Mesenchymal stem cell (in vitro differentiated cells and primary cell): ENCODE results near the gene GPR52.

Source experiments
- DNase-seq: peaks from one replicate; pipeline ENCODE4 v3.0.0-alpha.2; 2013
- H2AFZ ChIP-seq: one replicate; pipeline ENCODE4 v1.6.1; 2013; ENCODE audit warnings: low read depth, mild to moderate bottlenecking, control low read depth, inconsistent platforms, low read length, moderate library complexity
- H2AK5ac ChIP-seq: 2 replicates; pipeline ENCODE4 v1.6.1; 2013; ENCODE audit warnings: low read length, moderate library complexity, mild to moderate bottlenecking, inconsistent platforms; ENCODE audit not compliant: severe bottlenecking
- H2BK120ac ChIP-seq: one replicate; pipeline ENCODE4 v1.6.1; 2013; ENCODE audit warnings: low read depth, mild to moderate bottlenecking, inconsistent platforms, low read length, moderate library complexity
- H2BK12ac ChIP-seq, 2 experiments: one replicate each; pipeline ENCODE4 v1.6.1; 2013; ENCODE audit warnings: inconsistent platforms in 2 of 2, low read length in 2 of 2, mild to moderate bottlenecking in 2 of 2, moderate library complexity in 2 of 2, control low read depth in 1 of 2
- H2BK15ac ChIP-seq: one replicate; pipeline ENCODE4 v1.6.1; 2013; ENCODE audit warnings: mild to moderate bottlenecking, low read depth, inconsistent platforms; ENCODE audit not compliant: poor library complexity, severe bottlenecking
- H2BK5ac ChIP-seq: 2 replicates; pipeline ENCODE4 v1.6.1; 2013; ENCODE audit warnings: low read depth, mild to moderate bottlenecking, low read length, control low read depth, inconsistent platforms; ENCODE audit not compliant: poor library complexity, severe bottlenecking
- H3K14ac ChIP-seq, 2 experiments: one replicate each; pipeline ENCODE4 v1.6.1; 2013; ENCODE audit warnings: inconsistent platforms in 2 of 2, low read length in 2 of 2, control low read depth in 1 of 2, mild to moderate bottlenecking in 1 of 2, moderate library complexity in 1 of 2
- H3K18ac ChIP-seq, 2 experiments: one replicate each; pipeline ENCODE4 v1.6.1; 2013; ENCODE audit warnings: inconsistent platforms in 2 of 2, low read length in 2 of 2, control low read depth in 1 of 2, low read depth in 1 of 2, mild to moderate bottlenecking in 1 of 2
- H3K23ac ChIP-seq, 2 experiments: one replicate each; pipeline ENCODE4 v1.6.1; 2013; ENCODE audit warnings: inconsistent platforms in 2 of 2, low read length in 2 of 2, mild to moderate bottlenecking in 2 of 2, moderate library complexity in 2 of 2, control low read depth in 1 of 2
- H3K27ac ChIP-seq: 2 replicates; pipeline ENCODE4 v1.5.1; 2013; ENCODE audit warnings: mild to moderate bottlenecking, moderate library complexity, low read length, control low read depth, inconsistent platforms; ENCODE audit not compliant: poor library complexity, severe bottlenecking
- H3K27me3 ChIP-seq, 2 experiments: 2 replicates each; pipeline versions ENCODE4 v1.6.1 to v1.7.0; 2013; ENCODE audit warnings: low read length in 2 of 2, mild to moderate bottlenecking in 2 of 2, moderate library complexity in 2 of 2, control low read depth in 1 of 2, inconsistent platforms in 1 of 2; ENCODE audit not compliant: control insufficient read depth in 1 of 2, insufficient read depth in 1 of 2
- H3K36me3 ChIP-seq, 2 experiments: 2 replicates each; pipeline versions ENCODE4 v1.6.1 to v1.7.0; 2013; ENCODE audit warnings: low read length in 2 of 2, control low read depth in 1 of 2, inconsistent platforms in 1 of 2, low read depth in 1 of 2, mild to moderate bottlenecking in 1 of 2; ENCODE audit not compliant: insufficient read depth in 2 of 2, control insufficient read depth in 1 of 2
- H3K4ac ChIP-seq, 2 experiments: one replicate each; pipeline ENCODE4 v1.6.1; 2013; ENCODE audit warnings: inconsistent platforms in 2 of 2, low read length in 2 of 2, mild to moderate bottlenecking in 2 of 2, moderate library complexity in 2 of 2, control low read depth in 1 of 2, low read depth in 1 of 2
- H3K4me1 ChIP-seq: 2 replicates; pipeline ENCODE4 v1.6.1; 2013; ENCODE audit warnings: low read depth, low read length, control low read depth; ENCODE audit not compliant: control insufficient read depth, insufficient read depth
- H3K4me2 ChIP-seq: 2 replicates; pipeline ENCODE4 v1.6.1; 2013; ENCODE audit warnings: low read length, mild to moderate bottlenecking, inconsistent platforms; ENCODE audit not compliant: poor library complexity, severe bottlenecking
- H3K4me3 ChIP-seq, 2 experiments: 2 replicates each; pipeline versions ENCODE4 v1.5.1 to v1.7.0; 2013; ENCODE audit warnings: low read length in 2 of 2, mild to moderate bottlenecking in 2 of 2, control low read depth in 1 of 2, low read depth in 1 of 2; ENCODE audit not compliant: insufficient read depth in 1 of 2
- H3K79me1 ChIP-seq: replicated peaks from 2 replicates; pipeline ENCODE4 v1.6.1; 2013; ENCODE audit warnings: mild to moderate bottlenecking, control low read depth, low read length, inconsistent platforms; ENCODE audit not compliant: poor library complexity, severe bottlenecking
- H3K9ac ChIP-seq: 2 replicates; pipeline ENCODE4 v1.7.0; 2013; ENCODE audit warnings: mild to moderate bottlenecking, low read length, moderate library complexity
- H3K9me3 ChIP-seq: 2 replicates; pipeline ENCODE4 v1.7.0; 2013; ENCODE audit warnings: mild to moderate bottlenecking, low read length; ENCODE audit not compliant: control insufficient read depth
- H4K8ac ChIP-seq: one replicate; pipeline ENCODE4 v1.6.1; 2013; ENCODE audit warnings: inconsistent platforms, mild to moderate bottlenecking, low read length, moderate library complexity
- H4K91ac ChIP-seq: one replicate; pipeline ENCODE4 v1.6.1; 2013; ENCODE audit warnings: mild to moderate bottlenecking, low read length, inconsistent platforms
- WGBS: methylation state at CpG from one replicate; pipeline ENCODE4 v1.1.7; 2013; ENCODE audit warnings: mixed read lengths; 5-methylcytosine and 5-hydroxymethylcytosine counted together

The GPR52 gene

GRCh38 chr1:174417921-174418320, 29.8 kb upstream of the GPR52 start:
- Histone ChIP-seq H3K27me3 (no peaks in the 10 kb centered on the region), H2AFZ (no peak overlapping the region), H3K4ac (no peak overlapping the region), H3K36me3 (no peaks in the 10 kb centered on the region), H3K4me1 (peaks cover 1% of the 10 kb centered on the region), H3K9me3 (no peaks in the 10 kb centered on the region), H3K79me1 (peaks cover 4% of the 10 kb centered on the region), H2BK5ac (no peak overlapping the region), H2BK120ac (no peak overlapping the region), H3K23ac (no peak overlapping the region), H2AK5ac (no peak overlapping the region), H3K27ac (no peak overlapping the region), H2BK12ac (no peak overlapping the region), H3K18ac (no peak overlapping the region), H3K4me3 (no peak overlapping the region), H3K4me2 (no peak overlapping the region), H3K14ac (no peak overlapping the region), H3K9ac (no peak overlapping the region), H4K91ac (no peak overlapping the region), H2BK15ac (no peak overlapping the region), H4K8ac (no peak overlapping the region)
- no peak for DNase-seq
- WGBS: no CpG with 5 or more reads among the region's 2 CpGs

- Histone ChIP-seq H3K9me3 (no peaks in the 10 kb centered on the region), H3K4ac (no peak overlapping the region), H4K8ac (no peak overlapping the region), H3K4me2 (no peak overlapping the region), H3K23ac (no peak overlapping the region), H3K4me1 (no peaks in the 10 kb centered on the region), H2BK120ac (no peak overlapping the region), H3K18ac (no peak overlapping the region), H3K9ac (no peak overlapping the region), H2AK5ac (no peak overlapping the region), H2AFZ (no peak overlapping the region), H3K14ac (no peak overlapping the region), H3K79me1 (no peaks in the 10 kb centered on the region), H3K36me3 (no peaks in the 10 kb centered on the region), H2BK15ac (no peak overlapping the region), H3K4me3 (no peak overlapping the region), H4K91ac (no peak overlapping the region), H3K27me3 (no peaks in the 10 kb centered on the region), H2BK5ac (no peak overlapping the region), H3K27ac (no peak overlapping the region), H2BK12ac (no peak overlapping the region)
- no peak for DNase-seq
Observed at GRCh38 chr1:174425121-174425520, 22.6 kb upstream of the GPR52 start.

- Histone ChIP-seq H3K79me1 (no peaks in the 10 kb centered on the region), H2AFZ (no peak overlapping the region), H2BK5ac (no peak overlapping the region), H3K27me3 (no peaks in the 10 kb centered on the region), H3K4me3 (no peak overlapping the region), H3K4me2 (no peak overlapping the region), H3K9ac (no peak overlapping the region), H2BK15ac (no peak overlapping the region), H3K14ac (no peak overlapping the region), H3K23ac (no peak overlapping the region), H2BK120ac (no peak overlapping the region), H4K91ac (no peak overlapping the region), H2AK5ac (no peak overlapping the region), H3K36me3 (no peaks in the 10 kb centered on the region), H3K18ac (no peak overlapping the region), H2BK12ac (no peak overlapping the region), H3K4ac (no peak overlapping the region), H4K8ac (no peak overlapping the region), H3K9me3 (no peaks in the 10 kb centered on the region), H3K4me1 (no peaks in the 10 kb centered on the region), H3K27ac (no peak overlapping the region)
- no peak for DNase-seq
- no CpG with 5 or more reads among the region's 3 CpGs for WGBS
Observed at GRCh38 chr1:174426153-174426552, 21.6 kb upstream of the GPR52 start.

GRCh38 chr1:174428033-174428432, 19.7 kb upstream of the GPR52 start:
- H3K4ac ChIP-seq: no peak overlapping the region
- no peak overlapping the region for H4K8ac ChIP-seq
- H2AFZ ChIP-seq: no peak overlapping the region
- WGBS: 91% methylated on average over 2 of the region's 3 CpGs
- H3K27ac ChIP-seq: no peak overlapping the region
- no peaks in the 10 kb centered on the region for H3K4me1 ChIP-seq
- H3K4me2 ChIP-seq: no peak overlapping the region
- no peak overlapping the region for H2AK5ac ChIP-seq
- H3K27me3 ChIP-seq: no peaks in the 10 kb centered on the region
- no peak overlapping the region for H2BK5ac ChIP-seq
- DNase-seq: no peak
- no peaks in the 10 kb centered on the region for H3K79me1 ChIP-seq
- no peak overlapping the region for H3K4me3 ChIP-seq
- no peak overlapping the region for H3K14ac ChIP-seq
- H2BK15ac ChIP-seq: no peak overlapping the region
- H3K9ac ChIP-seq: no peak overlapping the region
- H3K9me3 ChIP-seq: no peaks in the 10 kb centered on the region
- no peak overlapping the region for H2BK120ac ChIP-seq
- H3K36me3 ChIP-seq: no peaks in the 10 kb centered on the region
- H4K91ac ChIP-seq: no peak overlapping the region
- H2BK12ac ChIP-seq: no peak overlapping the region
- H3K18ac ChIP-seq: no peak overlapping the region
- H3K23ac ChIP-seq: no peak overlapping the region
